Embryonic facial prominence (tissue), 1 donor: ENCODE data around the gene GFRA3.

Experiments used
- DNase-seq: peaks from one replicate; pipeline ENCODE4 v3.0.0-alpha.2; 2016; ENCODE audit errors: extremely low spot score

GFRA3 gene

DNA sequence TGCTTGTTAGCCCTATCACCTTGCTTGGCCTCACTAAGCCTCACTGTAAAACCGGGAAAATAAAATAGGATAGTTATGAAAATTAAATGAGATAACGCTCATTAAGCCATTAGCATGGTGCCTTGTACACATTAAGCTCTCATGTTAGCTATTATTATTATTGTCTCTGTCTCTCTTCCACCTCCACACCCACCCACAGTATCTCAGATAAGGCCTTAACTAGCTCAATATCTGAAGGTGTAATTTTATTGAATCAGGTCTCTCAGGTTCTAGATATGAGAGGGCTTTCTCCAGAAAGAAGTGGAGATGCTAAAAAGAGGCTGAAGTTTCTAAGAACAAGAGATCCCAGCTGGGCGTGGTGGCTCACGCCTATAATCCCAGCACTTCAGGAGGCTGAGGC is 27.6 kb downstream of the GFRA3 start:
- DNase-seq = no peak

DNA sequence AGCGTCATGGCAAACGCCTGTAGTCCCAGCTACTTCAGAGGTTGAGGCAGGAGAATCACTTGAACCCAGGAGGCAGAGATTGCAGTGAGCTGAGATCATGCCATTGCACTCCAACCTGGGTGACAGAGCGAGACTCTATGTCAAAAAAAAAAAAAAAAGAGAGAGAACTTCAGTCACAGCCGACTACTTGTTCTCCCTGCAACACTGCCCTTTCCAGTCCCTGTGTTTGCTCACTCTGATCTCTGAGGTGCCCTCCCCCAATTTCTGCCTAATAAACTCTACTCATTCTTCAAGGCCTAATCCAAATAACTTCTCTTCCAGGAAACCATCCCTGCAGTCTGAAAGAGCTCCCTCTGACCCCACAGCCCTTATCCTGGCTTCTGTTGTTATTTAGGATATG is 28.1 kb downstream of the GFRA3 start:
- no peak for DNase-seq

DNA sequence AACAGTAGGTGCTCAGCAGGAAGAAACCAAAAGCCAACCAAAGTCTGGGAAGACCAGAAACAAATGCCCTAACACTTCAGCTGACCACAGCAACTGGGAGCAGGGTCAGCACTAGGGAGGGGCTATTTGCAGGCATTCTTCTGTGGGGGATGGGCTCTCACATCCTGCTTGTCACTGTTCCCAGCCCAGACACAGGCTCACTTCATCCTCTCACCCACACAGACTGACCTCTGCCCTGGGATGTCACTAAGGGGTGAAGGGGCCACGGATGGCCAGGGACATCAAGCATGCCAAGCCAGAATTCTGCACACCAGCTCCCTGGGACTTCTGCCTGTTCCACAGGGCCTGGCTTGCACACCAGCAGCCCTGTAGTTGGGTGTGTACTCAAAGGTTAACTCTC is 28.7 kb downstream of the GFRA3 start:
- DNase-seq = no peak

DNA sequence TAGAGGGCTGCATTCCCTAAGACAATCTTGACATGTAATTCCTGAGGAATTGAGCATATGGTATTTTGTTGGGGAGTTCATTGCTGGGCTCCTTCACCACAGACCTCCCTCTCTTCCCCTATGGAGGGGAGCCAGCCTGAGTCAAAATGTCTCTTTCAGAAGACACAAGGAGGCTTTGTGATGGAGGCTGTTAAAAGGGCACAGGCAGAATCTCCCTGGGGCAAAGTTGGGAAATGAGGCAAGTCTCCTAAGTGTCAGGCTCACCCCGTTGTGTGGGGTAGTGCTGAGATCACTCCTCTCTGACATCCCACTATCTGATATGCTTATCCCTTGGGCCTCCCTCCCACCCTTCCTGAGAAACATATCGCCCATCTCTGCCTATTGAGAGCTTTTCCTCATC is 30.6 kb downstream of the GFRA3 start:
- no peak for DNase-seq

DNA sequence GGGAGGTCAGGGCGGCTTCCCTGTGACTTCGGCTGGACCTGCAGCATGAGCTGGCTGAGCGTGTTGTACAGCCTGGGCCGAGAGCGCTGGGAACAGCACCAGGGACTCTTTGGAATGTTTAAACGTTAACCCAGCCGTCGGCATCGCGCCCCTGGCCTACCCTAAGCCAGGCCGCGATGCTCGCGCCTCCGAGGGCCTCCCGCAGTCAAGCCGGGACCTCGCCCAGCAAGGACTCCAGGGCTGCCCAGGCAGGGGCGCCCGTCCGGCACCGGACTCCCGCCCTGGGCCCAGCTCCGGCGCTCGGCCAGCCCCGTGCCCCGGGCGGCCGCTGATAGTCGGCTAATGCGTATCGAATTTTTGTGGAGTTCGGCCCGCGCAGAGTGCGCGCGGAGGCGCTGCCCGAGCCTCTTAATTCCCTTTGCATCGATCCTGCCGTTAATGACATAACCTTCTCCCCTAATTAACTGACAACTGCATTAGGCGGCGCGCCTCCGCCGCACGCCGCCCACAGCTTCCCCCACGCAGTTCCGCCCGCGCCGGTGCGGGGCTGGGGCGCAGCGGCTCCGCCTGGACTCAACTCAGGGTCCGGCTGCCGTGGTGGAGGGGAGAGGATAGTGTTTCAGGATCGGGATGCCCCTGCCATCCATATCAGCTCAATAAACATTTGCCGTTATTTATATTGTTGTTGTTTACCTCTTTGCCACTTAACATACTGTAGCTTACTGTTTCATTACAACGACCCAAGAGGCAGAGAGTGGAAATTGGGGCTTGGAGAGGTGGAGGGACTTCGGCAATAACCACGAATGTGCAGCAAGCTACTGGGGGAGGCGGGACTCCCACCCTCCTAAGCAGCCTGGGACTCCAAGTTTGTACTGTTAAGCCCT is 32.5 kb downstream of the GFRA3 start:
- DNase-seq = no peak

DNA sequence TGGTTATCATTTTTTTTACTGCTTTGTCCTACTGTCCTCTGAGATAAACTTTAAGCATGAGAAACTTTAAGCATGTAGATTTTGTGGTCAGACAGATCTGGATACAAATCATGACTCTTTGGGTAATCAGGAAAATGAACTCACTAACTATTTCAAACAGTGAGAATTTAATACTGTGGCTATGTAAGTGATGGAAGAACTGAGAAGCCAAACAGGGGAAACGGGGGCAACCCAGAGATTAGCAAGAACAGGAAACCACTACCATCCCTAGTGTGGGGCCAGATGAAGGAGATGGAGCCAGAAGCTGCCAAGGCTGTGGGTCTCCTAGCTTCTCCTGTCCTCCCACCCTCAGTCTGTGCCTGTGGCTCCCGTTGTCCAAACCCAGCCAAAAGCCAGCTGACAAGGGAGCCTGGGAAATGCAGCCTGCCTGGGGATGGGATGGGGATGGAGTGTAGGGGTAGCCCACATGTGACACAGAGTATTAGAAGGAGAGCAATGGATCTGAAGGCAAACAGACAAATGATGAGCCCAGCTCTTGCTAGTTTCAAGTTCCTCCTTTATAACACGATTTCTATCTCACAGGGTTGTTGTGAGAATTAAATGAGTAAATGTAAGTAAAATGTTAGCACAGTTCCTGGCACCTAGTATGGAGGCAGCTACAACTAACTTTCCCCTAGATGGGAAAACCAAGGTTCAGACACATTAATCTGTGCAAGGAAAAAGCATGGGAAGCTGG is 33.6 kb downstream of the GFRA3 start:
- DNase-seq = no peak

DNA sequence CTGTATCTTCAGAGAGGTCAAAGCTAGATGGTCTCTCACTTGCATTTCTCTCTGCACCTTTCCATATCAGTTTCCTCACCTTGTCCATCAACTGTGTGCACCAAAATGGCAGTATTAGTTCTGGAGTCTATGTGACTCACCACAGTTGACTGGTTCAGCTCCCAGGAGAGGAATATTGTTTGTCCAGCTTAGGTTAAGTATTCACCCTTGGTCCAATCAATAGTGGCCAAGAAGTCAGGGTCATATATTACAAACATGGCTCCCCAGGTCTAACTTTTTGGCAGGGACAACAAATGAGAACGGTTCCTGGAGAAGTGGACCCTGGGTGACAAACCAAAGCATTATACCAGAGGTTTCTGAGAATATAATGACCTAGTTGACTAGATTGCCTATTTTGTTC is 36.4 kb downstream of the GFRA3 start:
- no peak for DNase-seq

DNA sequence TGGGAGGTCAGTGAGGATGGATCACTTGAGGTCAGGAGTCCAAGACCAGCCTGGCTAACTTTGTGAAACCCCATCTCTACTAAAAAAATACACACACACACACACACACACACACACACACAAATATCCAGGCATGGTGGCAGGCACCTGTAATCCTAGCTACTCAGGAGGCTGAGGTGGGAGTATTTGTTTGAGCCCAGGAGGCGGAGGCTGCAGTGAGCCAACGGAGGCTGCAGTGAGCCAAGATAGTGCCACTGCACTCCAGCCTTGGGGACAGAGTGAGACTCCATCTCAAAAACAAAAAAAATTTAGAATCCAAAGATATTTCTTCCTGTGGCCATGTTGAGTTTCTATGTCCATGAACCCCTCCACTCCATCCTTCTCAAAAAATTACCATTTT is 39.8 kb downstream of the GFRA3 start:
- no peak for DNase-seq

DNA sequence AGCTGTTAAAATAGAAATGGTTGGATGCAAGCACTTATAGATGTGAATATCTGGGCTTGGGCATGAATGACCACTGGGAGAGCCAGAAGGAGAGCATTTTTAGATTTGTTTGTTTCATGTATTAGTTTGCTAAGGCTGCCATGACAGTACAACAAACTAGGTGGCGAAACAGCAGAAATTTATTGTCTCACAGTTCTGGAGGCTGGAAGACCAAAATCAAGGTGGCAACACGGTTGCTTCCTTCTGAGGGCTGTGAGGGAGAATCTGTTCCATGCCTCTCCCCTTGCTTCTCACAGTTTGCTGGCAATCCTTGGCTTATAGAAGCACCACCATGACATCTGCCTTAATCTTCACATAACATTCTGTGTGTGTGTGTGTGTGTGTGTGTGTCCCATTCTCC is 41.1 kb downstream of the GFRA3 start:
- DNase-seq = no peak

DNA sequence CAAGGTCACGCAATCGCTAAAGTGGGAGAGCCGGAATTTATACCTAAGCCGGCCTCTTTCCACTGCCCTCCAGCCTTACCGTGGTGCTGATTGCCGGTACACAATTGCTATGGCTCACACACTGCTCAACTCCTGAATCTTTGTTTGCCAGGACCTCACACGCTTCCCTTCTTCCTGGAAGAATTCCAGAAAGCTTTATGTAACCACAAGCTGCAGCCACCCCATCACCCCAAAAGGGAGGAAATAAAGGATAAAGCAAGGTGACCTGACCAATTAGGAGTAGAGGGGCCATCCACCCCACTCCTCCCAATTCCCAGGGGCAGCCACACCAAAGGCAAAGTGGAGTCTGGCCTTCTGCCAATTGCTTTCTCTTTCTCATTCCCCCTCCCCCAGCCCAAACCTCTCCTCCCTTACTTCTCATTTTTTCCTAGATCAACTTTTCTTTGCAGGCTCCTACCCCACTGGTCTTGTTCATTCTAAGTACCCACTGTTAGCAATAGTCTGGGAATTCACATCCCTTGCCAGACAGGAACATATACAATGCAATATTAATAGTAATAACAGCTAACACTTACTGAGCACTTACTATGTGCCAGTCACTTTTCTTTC is 43.3 kb downstream of the GFRA3 start:
- DNase-seq = no peak

DNA sequence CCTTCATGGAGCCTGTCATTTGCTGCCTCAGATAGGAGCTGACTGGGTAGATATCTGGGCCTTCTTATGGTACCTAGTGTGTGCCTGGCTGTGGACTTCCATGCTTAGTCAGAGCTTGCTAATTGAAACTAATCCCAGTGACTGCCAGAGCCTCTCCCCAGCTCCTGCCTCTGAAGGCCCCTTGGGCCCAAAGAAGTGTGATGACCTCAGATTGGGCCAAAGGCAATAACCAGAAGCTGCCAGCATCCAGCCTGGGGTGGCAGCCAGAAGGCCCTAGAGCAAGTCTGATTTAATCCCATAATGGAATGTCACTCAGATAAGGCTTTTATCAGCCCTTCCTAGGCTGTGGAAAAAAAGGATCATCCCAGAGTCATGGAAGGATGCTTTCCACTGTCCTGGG is 44.2 kb downstream of the GFRA3 start:
- no peak for DNase-seq

DNA sequence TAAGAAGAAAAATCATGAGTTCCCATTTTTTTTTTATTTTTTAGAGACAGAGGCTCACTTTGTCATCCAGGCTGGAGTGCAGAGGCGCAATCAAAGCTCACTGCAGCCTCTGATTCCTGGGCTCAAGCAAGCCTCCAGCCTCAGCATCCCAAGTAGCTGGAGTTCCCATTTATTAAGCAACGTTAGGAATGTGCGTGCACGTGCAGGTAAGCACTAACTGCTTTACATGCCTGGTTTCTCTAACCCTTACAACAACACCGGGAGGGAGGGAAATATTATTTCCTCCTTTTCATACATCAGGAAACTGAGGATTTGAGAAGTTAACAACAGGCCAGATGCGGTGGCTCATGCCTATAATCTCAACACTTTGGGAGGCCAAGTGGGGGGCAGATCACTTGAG is 45.0 kb downstream of the GFRA3 start:
- no peak for DNase-seq

DNA sequence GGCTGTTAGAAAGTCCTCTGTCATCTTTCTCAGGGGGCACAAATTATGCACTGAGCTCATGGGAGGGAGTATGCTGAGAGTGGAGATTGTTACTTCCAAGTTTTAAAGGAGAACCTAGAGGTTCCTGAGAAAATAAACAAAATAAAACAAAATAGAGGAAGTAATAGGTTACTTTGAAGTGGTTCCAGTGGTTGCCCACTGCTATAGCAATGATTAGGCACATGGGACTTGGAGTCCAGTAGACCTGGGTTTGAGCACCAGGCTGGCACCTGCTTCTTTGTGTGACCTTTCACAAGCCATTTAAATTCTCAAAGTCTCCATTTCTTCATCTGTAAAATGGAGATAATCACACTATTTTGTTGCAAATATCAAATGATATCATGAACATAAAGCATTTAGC is 47.5 kb downstream of the GFRA3 start:
- no peak for DNase-seq

DNA sequence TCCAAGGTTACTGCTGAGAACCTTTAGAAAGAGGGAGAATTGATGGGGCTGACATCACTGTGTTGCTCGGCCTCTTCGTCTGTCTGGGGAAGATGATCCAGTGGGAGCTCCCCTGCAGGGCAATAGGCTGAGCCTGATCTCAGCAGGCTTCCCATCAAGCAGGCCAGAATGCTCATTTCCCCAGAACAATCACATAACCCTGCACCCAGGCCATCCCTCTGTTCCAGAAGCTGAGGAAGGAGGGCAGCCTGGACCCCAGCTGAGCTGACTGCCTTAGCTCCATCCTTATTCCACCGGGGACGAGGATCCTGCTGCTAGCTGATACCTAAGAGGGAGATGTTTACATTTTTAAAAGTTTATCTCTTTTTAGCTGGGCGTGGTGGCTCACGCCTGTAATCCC is 49.7 kb downstream of the GFRA3 start:
- no peak for DNase-seq

DNA sequence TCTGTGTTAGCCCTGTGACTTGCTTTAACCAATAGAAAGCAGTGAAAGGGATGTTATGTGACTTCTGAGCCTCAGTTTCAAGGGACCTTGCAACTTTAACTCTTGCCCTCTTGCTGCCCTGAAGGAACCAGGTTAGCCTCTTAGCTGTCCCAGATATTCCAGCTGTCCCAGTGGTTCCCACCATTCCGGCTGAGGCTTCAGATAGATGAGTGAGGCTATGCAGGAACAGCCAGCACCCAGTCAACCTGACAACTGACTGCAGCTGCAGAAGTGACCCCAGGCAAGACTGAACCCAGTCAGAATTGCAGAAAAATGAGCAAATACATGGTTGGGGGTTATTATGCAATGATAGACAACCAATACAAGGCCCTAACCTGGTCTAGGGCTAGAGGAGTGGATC is 50.9 kb downstream of the GFRA3 start:
- no peak for DNase-seq

DNA sequence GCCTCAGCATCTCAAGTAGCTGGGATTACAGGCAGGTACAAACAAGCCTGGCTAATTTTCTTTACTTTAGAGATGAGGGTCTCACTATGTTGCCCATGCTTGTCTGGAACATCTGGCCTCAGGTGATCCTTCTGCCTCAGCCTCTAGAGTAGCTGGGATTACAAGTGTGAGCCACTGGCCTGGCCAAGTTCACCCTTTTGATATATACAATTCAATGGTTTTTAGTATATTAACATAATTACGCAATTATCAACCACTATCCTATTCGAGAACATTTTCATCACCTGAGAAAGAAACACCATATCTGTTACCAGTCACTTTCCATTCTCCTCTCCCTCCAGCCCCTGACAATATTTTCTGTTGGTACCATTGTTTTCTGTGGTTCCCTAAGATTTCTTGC is 57.6 kb downstream of the GFRA3 start:
- DNase-seq = no peak

DNA sequence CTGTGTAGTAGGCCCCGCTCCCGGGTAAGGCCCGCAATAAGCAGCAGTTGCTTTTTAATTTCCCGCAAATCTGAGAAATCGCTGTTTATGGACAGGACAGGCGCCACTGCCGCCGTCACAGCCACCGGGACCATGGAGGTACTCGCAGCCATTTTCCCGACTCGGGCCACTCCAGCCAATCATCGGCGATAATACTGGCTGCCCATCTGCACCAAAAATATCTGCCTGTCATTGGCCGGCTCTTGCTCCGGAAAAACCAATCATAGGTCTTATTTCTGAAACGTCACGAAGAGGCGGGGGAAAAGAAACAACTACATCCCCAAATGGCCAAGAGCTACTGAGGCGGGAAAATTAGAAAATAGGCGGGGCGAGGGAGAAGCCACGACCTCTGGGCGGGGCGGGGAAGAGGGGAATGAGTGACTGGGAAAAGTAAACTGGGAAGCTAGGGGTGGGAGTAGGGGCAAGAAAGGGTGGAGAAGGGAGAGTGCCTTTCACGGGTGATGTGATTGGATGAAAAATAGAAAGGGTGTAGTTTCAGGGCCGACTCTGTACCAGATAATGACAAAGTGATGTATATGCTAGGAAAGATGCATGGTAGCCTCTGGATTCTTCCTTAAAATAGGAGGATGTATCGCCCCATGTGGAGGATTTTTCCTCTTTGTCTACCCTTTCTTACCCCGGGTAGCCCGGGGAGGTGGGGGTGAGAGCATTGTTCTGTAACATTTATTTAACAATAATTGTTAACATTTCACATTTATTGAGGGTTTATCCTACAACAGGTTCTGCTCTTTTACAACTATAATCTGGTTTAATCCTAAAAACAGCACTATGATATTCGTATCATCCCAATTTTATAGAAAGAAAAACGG is 61.0 kb downstream of the GFRA3 start, which contains the start of gene CDC23:
CDC23 (minus strand) TSS at position 163 of the 869 bp plus-strand sequence; CDS start at position 152, 11 bp downstream.
- DNase-seq = peak; percentile 93

DNA sequence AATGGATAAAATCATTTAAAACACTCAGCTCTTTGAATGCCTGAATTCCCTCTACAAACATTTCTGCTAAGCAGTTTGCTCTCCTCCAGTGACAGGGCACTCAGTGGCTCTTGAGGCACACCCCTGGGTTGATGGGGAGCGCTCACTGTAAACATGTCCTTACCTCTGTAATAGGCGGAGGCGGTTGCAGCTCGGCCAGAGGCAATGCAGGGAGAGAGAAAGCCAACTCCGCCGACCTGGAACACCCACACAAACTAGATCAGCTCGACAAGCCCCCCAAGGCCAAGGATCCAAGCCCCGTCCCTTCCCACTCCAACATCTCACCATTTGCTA is 61.6 kb downstream of the GFRA3 start:
- no peak for DNase-seq

DNA sequence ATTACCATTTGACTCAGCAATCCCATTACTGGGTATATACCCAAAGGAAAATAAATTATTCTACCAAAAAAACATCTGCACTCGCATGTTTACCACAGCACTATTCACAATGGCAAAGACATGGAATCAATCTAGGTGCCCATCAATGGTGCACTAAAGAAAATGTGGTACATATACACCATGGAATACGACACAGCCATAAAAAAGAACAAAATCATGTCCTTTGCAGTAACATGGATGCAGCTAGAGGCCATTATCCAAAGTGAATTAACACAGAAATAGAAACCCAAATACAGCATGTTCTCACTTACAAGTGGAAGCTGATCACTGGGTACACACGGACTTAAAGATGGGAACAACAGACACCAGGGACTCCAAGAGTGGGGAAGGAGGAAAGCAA is 63.4 kb downstream of the GFRA3 start:
- DNase-seq = no peak
